HT-29 (cell line): ENCODE data around the gene VPREB3. TPM values are rescaled to one million over a fixed set of nuclear protein-coding genes. Genes with fewer than 3 reads are reported as not detected.

ENCODE experiments used
- DNase-seq: peaks from one replicate; pipeline ENCODE4 v3.0.0-alpha.2; 2015; ENCODE audit warnings: low spot score
- total RNA-seq: library from RNA; depleted of rRNA; stranded (reverse); fragments of >200 nt; shearing (Covaris generic); gene quantifications from 2 replicates; pipeline ENCODE4 v1.2.3, GENCODE V29; 2014; rRNA removed

Gene VPREB3, protein sequence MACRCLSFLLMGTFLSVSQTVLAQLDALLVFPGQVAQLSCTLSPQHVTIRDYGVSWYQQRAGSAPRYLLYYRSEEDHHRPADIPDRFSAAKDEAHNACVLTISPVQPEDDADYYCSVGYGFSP
- total RNA-seq = not detected in 2 replicates

GRCh38 chr22:23754220-23754919 is at the start of gene VPREB3:
Gene VPREB3 (minus strand): TSS chr22:23754425. CDS start chr22:23754363, 62 bp downstream.
- DNase-seq = no peak

DNA sequence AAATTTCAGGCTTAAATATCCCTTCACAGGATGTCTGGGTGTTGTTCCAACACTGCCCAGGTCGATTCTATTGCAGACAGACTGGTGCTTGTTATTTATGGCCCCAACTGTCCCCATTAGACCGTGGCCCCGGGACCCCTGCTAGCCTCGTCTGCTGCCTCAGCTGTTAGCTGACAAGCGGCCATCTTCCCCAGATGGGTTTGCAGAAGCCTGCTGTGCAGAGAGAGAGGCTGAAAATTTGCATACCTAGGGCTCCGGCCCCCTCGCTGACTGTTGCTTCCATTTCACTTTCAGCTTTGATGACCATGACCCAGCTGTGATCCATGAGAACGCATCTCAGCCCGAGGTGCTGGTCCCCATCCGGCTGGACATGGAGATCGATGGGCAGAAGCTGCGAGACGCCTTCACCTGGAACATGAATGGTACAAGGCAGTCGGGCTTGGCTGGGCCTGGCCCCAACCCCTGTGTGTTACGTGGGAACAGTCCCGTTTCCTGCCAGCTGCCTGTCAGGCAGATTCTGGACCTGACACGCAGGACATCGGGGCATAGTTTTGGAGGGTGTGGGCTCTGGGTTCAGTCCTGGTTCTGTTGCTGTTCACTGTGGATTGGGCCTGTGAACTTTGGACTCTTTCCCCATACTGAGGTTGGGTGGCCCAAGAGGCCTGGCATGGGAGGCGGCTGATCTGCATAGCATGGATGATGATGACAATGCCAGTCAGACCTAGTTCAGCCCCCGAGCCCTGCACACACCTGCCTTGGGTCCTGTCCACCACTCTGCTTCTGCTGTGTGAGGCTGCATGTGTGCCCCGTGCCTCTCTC is 49.0 kb upstream of the VPREB3 start:
- DNase-seq = no peak

GRCh38 chr22:23801886-23802377 is 47.7 kb upstream of the VPREB3 start:
- no peak for DNase-seq

DNA sequence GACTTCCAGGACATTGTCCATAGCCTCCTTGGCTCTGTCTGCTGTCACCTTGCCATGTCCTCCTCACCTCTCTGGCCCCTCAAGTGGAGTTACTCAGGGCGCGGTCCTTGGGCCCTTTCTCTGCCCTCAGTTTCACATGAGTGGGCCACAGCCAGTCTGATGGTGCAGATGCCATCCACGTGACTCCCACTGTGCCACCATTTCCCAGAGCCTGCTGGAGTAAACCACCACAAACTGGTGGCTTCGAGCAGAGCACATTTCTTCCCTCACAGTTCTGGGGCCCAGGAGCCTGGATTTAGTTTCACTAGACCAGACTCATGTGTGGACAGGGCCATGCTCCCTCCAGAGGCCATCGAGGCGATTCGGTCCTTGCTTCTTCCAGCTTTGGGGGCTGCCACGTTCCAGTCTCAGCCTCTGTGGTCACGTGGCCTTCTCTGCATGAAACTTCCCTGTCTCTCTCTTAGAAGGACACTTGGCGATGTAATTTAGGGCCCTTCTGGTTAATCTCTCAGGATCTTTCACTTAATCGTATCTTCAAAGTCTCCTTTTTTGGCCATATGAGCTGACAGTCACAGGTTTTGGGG is 47.1 kb upstream of the VPREB3 start:
- no peak for DNase-seq

DNA sequence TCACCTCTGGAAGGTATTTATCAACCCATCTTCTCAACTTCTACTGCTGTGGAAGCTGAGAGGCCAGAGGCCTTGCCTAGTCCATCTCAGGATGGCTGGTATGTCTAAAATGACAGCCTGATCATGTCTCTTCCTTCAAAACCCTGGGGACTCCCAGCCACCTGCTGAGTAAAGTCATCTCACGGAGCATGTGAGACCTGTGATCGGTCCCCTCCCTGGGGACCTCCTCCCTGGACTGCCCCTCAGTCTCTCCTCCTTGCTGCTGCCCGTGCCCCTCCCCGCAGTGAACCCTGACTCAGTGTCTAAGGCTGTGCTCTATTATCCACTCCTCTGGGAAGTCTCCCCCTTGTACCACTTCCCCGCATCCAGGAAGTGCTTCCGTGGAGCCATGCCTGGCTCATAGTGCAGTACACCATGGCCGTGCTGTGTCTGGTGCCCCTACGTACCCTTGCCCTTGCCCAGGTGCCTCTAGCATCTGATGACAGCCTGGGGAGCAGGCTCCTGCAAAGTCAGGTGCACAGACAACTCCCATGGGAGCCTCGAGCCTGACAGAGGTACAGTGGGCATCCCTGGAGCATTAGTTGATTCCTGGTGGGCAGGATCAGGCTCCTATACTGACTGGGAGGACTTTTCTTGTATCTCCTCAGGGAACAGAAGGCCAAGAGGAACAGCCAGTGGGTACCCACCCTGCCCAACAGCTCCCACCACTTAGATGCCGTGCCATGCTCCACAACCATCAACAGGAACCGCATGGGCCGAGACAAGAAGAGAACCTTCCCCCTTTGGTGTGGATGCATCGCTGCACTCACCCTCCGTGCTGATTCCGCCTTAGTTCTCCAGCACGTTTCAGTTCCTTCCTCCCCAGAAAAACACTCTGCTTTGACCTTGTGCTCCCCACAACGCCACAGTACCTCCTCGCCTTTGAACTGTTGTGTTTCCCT is 46.3 kb upstream of the VPREB3 start:
- DNase-seq = no peak

- no peak for DNase-seq
Measured at GRCh38 chr22:23796461-23796860, 42.2 kb upstream of the VPREB3 start.

GRCh38 chr22:23793326-23793725 is 39.1 kb upstream of the VPREB3 start:
- no peak for DNase-seq

DNA sequence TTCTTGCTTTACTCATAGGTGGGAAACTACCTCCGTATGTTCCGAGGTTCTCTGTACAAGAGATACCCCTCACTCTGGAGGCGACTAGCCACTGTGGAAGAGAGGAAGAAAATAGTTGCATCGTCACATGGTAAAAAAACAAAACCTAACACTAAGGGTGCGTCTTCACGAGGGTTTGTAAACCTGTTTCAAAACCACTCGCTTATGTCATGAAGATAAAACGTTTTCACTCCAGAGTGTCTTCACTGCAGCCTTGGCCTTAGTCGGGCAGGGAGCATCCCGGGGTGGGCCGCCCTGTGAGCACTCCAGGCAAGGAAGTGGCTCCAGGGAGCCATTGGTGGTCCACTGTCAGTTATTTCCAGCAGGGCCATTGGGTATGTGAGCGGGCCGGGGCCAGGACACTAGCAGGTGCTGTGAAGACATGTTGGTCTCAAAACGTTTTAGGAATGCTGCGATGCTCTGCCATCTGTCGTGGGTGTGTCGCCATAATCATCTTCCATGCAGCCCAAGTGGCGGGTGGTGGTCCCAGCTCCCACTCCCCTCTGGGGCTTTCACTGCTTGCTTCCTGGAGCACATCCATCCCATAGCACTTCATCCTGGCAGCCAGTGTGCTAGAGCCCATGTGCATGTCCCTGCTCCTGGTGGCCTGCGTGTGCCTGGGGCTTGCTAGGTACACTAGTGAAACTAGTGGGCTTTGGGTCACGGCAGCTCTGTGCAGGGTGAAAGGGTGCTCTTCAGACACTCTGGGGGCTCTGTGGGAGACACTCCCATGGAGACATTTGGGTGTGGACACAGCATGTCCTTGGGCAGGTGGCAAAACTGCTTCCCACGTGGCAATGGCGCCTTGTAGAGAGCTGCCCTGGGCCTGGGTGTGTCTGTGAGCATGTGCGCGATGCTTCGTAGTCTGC is 37.8 kb upstream of the VPREB3 start:
- no peak for DNase-seq

- no peak for DNase-seq
Measured at GRCh38 chr22:23790819-23791737, 36.9 kb upstream of the VPREB3 start.

DNA sequence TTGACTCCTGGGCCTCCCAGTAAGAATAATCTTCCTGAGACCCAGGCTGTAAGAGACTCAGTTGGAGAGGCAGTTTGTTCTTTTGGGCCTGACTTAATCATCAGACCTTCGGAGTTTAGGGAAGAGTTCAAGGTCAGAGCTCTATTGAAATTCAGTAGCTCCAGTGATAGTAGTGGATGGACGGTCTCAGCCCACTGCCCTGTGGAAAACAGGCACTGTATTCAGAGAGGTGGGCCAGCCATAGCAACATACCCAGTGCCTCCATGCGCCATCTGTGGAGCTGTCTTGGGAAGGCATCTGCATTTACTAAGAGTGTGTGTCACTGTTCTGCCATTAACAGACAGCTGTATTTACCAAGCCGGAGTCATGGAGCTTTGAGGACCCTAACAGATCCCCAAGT is 35.4 kb upstream of the VPREB3 start:
- DNase-seq = no peak

DNA sequence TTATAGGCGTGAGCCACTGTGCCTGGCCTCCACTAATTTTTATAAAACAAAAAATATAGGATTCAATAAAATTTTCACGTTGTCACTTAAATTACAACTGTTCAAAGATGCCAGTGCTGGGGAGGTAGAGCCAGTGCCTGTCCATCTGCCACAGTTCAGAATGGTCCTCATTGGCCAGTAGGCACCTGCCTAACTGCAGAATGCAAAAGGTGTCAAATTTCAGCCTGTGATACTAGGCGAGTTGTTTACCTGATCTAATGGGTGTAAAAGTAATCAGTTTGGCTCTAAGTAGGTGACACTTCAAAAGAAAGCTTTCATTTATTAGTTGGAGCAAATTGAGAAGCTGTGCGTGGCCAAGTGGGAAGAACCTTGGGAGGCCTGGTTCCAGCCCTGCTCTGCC is 34.9 kb upstream of the VPREB3 start:
- DNase-seq = no peak

DNA sequence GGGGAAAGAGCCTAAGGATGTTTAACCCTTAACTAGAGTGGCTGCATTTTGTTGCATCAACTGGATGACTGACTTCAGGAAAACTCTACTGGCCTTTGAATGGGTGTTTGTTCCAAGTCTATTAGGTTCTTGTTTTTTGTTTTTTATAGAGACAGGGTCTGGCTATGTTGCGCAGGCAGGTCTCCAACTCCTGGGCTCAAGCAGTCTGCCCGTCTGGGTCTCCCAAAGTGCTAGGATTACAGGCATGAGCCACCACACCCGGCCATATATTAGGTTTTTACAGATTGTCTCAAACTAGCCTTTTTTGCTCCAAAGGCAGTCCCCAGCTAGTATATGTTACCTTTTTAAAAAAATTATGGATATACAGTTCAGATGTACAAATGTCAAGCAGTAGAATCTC is 33.7 kb upstream of the VPREB3 start:
- DNase-seq = no peak

GRCh38 chr22:23787600-23787896 is 33.3 kb upstream of the VPREB3 start:
- no peak for DNase-seq

DNA sequence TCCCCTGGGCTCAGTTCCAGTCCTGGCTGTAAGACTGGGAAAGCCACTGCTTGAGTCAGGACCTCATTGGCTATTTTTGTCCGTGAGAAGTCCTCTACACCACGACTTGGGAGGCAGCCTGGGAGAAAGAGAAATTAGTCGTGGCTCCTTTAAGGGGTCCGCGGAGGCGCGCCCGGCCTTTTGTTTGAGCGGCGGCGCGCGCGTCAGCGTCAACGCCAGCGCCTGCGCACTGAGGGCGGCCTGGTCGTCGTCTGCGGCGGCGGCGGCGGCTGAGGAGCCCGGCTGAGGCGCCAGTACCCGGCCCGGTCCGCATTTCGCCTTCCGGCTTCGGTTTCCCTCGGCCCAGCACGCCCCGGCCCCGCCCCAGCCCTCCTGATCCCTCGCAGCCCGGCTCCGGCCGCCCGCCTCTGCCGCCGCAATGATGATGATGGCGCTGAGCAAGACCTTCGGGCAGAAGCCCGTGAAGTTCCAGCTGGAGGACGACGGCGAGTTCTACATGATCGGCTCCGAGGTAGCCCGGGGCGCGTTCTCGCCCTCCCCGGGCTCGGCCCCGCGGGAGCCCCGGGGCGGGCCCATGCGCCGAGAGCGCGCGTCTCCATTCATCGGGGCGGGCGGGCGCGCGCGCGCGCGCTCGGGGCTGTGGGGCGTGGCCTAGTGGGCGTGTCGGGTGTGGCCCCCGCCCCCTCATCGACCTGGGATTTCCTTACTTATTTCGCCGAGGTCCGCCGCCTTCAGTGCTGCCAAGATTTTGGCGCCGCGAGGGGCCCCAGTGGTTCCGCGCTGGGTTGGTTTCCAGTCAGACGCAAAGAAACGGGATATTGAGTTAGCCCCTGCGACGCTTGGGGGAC is 32.8 kb upstream of the VPREB3 start, which contains the start of gene SMARCB1:
Gene SMARCB1, plus strand, starts transcription at position 215 of the 848 bp plus-strand sequence. Its CDS starts 204 bp downstream, at position 419.
- peak; percentile 85 for DNase-seq

DNA sequence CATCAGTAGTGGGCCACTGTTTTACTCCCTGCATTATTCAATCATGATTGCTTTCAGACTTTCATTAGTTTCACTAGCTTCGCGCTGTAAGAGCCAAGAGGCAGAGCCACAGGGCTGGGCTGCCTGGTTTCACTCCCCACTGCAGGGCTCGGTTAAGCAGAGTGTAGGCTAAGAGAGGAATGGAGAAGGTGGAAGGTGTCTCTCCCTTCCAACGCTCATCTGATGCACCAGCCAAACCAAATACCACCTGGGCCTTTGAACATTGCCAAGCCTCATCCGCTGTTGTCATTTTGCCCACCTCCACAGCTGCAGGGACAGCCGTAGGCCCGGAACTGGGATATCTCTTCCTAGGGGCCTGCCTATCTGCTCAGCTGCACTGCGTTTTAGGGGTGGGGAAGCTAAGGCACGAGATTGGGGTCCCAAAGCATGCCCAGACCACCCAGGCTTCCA is 32.1 kb upstream of the VPREB3 start:
- DNase-seq = no peak

DNA sequence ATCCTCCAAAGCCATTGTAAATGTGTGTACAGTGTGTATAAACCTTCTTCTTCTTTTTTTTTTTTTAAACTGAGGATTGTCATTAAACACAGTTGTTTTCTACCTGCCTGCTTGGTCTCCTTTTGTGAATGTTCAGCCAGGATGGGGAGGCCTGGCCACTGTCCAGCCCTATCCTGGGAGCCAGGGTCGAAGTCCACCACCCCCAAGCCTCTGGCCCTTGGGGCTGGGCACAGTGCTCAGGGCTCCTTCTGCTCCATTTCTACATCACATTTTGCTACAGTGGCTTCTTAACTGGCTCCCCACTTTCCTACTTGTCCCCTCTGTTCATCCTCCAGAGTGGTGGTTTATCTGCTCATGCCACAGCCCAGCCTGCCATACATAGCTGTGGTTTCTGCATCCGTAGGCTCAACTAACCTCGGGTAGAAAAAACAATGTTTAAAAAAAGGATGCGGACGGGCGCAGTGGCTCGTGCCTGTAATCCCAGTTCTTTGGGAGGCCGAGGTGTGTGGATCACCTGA is 30.0 kb upstream of the VPREB3 start:
- no peak for DNase-seq

DNA sequence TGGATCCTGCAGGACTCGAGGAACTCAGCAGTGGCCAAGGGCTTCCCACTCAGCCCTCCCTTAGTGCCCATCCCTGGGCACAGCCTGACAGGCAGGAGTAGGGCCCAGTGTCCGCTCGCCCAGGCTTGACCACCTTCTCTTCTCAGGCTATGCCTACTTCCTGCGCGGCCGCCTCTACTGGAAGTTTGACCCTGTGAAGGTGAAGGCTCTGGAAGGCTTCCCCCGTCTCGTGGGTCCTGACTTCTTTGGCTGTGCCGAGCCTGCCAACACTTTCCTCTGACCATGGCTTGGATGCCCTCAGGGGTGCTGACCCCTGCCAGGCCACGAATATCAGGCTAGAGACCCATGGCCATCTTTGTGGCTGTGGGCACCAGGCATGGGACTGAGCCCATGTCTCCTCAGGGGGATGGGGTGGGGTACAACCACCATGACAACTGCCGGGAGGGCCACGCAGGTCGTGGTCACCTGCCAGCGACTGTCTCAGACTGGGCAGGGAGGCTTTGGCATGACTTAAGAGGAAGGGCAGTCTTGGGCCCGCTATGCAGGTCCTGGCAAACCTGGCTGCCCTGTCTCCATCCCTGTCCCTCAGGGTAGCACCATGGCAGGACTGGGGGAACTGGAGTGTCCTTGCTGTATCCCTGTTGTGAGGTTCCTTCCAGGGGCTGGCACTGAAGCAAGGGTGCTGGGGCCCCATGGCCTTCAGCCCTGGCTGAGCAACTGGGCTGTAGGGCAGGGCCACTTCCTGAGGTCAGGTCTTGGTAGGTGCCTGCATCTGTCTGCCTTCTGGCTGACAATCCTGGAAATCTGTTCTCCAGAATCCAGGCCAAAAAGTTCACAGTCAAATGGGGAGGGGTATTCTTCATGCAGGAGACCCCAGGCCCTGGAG is 29.3 kb upstream of the VPREB3 start:
- DNase-seq = no peak
